Activated CD8-positive, alpha-beta memory T cell treated with anti-CD3 and anti-CD28 coated beads, Interleukin-2, amount 10 ng/mL, durations not matched to agents 7 days and 5 days (primary cell): ENCODE data around the gene GPD2. TPM values are rescaled to one million over a fixed set of nuclear protein-coding genes. Genes with fewer than 3 reads are reported as not detected.
A peak's percentile ranks its signal among the peaks of the same experiment; 100 is the strongest.

Experiments used
- ATAC-seq: fragments of 150-1000 bp; cut with Tn5 transposase; one replicate; pipeline ENCODE4 v1.10.0; 2021; ENCODE audit warnings: moderate library complexity
- CTCF ChIA-PET: fragments of 350-600 bp; sonication (Branson Sonifier 250); formaldehyde crosslinking; loops from one replicate; lab custom pipeline; 2021; ENCODE audit warnings: antibody characterized with exemption; lab: Charles Lee
- DNase-seq: peaks from one replicate; pipeline ENCODE4 v3.0.0-alpha.2; 2020
- H3K27ac Mint-ChIP-seq: one replicate; pipeline ENCODE4 v1.8.0; 2021; ENCODE audit warnings: mild to moderate bottlenecking, mixed read lengths
- H3K27me3 Mint-ChIP-seq: one replicate; pipeline ENCODE4 v1.8.0; 2021; ENCODE audit warnings: mixed read lengths
- H3K36me3 Mint-ChIP-seq: one replicate; pipeline ENCODE4 v1.8.0; 2021; ENCODE audit warnings: mild to moderate bottlenecking, mixed read lengths
- H3K4me1 Mint-ChIP-seq: one replicate; pipeline ENCODE4 v1.8.0; 2021; ENCODE audit warnings: mixed read lengths
- H3K4me3 Mint-ChIP-seq: one replicate; pipeline ENCODE4 v1.8.0; 2021; ENCODE audit warnings: mild to moderate bottlenecking, moderate library complexity, mixed read lengths
- H3K9me3 Mint-ChIP-seq: one replicate; pipeline ENCODE4 v1.8.0; 2022; ENCODE audit warnings: low read depth, mixed read lengths
- total RNA-seq, 2 experiments: library from RNA; stranded (reverse); gene quantifications; one replicate each; pipeline ENCODE4 v1.2.3, GENCODE V29; 2021

The GPD2 gene
- total RNA-seq, 2 experiments from 2014 or later: 23.6 to 26.1 TPM

DNA sequence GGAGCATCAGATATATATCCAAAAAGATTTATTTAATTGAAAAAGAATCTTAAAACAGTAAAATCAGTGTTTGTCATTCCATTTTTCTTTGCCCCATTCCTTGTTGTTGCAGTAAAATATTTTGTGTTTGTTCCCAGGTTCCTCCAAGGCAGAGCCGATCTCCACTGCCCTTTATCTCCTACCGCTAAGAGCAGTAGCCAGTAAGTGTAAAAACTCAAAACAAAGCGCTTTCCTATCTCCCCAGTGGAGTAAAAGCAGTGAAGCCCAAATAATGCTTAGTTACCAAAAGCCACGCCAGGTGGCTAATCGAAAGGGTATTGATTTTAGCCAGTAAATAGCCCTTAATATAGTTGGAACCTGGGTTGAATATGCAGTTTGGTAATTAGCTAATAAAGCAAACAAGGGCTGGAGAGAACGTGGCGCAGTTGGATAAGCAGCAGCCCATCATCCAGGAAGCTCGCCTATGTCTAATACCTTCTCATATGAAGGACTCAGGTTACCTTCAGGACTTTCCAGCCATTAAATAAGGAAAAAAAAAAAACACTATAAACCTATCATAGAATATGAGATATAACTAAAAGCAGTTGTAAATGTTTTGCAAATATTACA lies 12.4 kb upstream of the GPD2 start:
- CTCF ChIA-PET: no interaction called here
- no peak for DNase-seq
- H3K4me3 Mint-ChIP-seq: no peak overlapping the region
- H3K27me3 Mint-ChIP-seq: peaks cover 9% of the 10 kb centered on the region
- peaks cover 2% of the 10 kb centered on the region for H3K36me3 Mint-ChIP-seq
- H3K9me3 Mint-ChIP-seq: peaks cover 2% of the 10 kb centered on the region
- H3K4me1 Mint-ChIP-seq: no peaks in the 10 kb centered on the region
- H3K27ac Mint-ChIP-seq: no peak overlapping the region
- ATAC-seq: no peak

- Mint-ChIP-seq H3K36me3 (peaks cover 2% of the 10 kb centered on the region), H3K27ac (no peak overlapping the region), H3K4me3 (no peak overlapping the region), H3K4me1 (peaks cover 15% of the 10 kb centered on the region), H3K27me3 (peaks cover 9% of the 10 kb centered on the region), H3K9me3 (no peaks in the 10 kb centered on the region)
- CTCF ChIA-PET: no interaction called here
- no peak for DNase-seq
- no peak for ATAC-seq
Measured at GRCh38 chr2:156427074-156427473, 9.1 kb upstream of the GPD2 start.

GRCh38 chr2:156429211-156429610 lies 7.0 kb upstream of the GPD2 start:
- H3K27ac Mint-ChIP-seq: no peak overlapping the region
- H3K4me3 Mint-ChIP-seq: no peak overlapping the region
- CTCF ChIA-PET: interaction anchor here (1.2 kb wide), 1 partner anchor 21 kb away, joined by 3 read pairs; no protein-coding TSS in a partner anchor
- H3K27me3 Mint-ChIP-seq: peaks cover 5% of the 10 kb centered on the region
- ATAC-seq (no peak), DNase-seq (no peak)
- peaks cover 2% of the 10 kb centered on the region for H3K36me3 Mint-ChIP-seq
- H3K4me1 Mint-ChIP-seq: peaks cover 18% of the 10 kb centered on the region
- no peaks in the 10 kb centered on the region for H3K9me3 Mint-ChIP-seq

GRCh38 chr2:156430236-156430979 lies 5.8 kb upstream of the GPD2 start:
- DNase-seq: no peak
- CTCF ChIA-PET: interaction anchor here (0.7 to 1.7 kb wide), 3 partner anchors 11 to 57 kb away, joined by 3 to 5 read pairs (median 3); no protein-coding TSS in a partner anchor
- H3K9me3 Mint-ChIP-seq: no peaks in the 10 kb centered on the region
- peaks cover 2% of the 10 kb centered on the region for H3K36me3 Mint-ChIP-seq
- no peak overlapping the region for H3K4me3 Mint-ChIP-seq
- H3K27me3 Mint-ChIP-seq: peaks cover 3% of the 10 kb centered on the region
- peaks cover 18% of the 10 kb centered on the region for H3K4me1 Mint-ChIP-seq
- H3K27ac Mint-ChIP-seq: no peak overlapping the region
- no peak for ATAC-seq

- Mint-ChIP-seq H3K36me3 (peaks cover 2% of the 10 kb centered on the region), H3K9me3 (no peaks in the 10 kb centered on the region), H3K27me3 (peaks cover 3% of the 10 kb centered on the region), H3K27ac (no peak overlapping the region), H3K4me3 (no peak overlapping the region), H3K4me1 (peaks cover 18% of the 10 kb centered on the region)
- ATAC-seq (no peak), DNase-seq (no peak)
- CTCF ChIA-PET: interaction anchor here (0.8 to 1.7 kb wide), 2 partner anchors 11 to 57 kb away, joined by 3 to 5 read pairs; no protein-coding TSS in a partner anchor
Measured at GRCh38 chr2:156430980-156431358, 5.2 kb upstream of the GPD2 start.

- no peak for ATAC-seq
Measured at GRCh38 chr2:156434461-156435291, 1.5 kb upstream of the GPD2 start.

GRCh38 chr2:156435396-156435717 lies 822 bp upstream of the GPD2 start:
- CTCF ChIA-PET: interaction anchor here (1.0 kb wide), 1 partner anchor 101 kb away, joined by 6 read pairs; no protein-coding TSS in a partner anchor

More at GRCh38 chr2:156434461-156435291, 1.5 kb upstream of the GPD2 start:
- Mint-ChIP-seq H3K4me3 (peak overlapping the region; percentile 33), H3K27ac (no peak overlapping the region), H3K9me3 (no peaks in the 10 kb centered on the region), H3K36me3 (peaks cover 10% of the 10 kb centered on the region), H3K27me3 (no peaks in the 10 kb centered on the region), H3K4me1 (peaks cover 44% of the 10 kb centered on the region)
- CTCF ChIA-PET: no interaction called here
- DNase-seq: no peak

GRCh38 chr2:156436497-156437085 lies 412 bp downstream of the GPD2 start:
- Mint-ChIP-seq H3K4me1 (peaks cover 36% of the 10 kb centered on the region), H3K36me3 (peaks cover 23% of the 10 kb centered on the region), H3K4me3 (peak overlapping the region; percentile 89), H3K27ac (peak overlapping the region; percentile 88), H3K27me3 (no peaks in the 10 kb centered on the region), H3K9me3 (peaks cover 2% of the 10 kb centered on the region)
- peak; percentile 50 for DNase-seq
- CTCF ChIA-PET: interaction anchor here (0.7 to 2.3 kb wide), 4 partner anchors 8 to 227 kb away, joined by 3 to 5 read pairs (median 4); no protein-coding TSS in a partner anchor
- peak; percentile 32 for ATAC-seq

More at GRCh38 chr2:156435396-156435717, 822 bp upstream of the GPD2 start:
- DNase-seq (no peak), ATAC-seq (no peak)
- H3K36me3 Mint-ChIP-seq: peaks cover 15% of the 10 kb centered on the region
- H3K27ac Mint-ChIP-seq: no peak overlapping the region
- H3K9me3 Mint-ChIP-seq: peaks cover 2% of the 10 kb centered on the region
- H3K4me3 Mint-ChIP-seq: peak overlapping the region; percentile 89
- H3K4me1 Mint-ChIP-seq: peaks cover 46% of the 10 kb centered on the region
- no peaks in the 10 kb centered on the region for H3K27me3 Mint-ChIP-seq

- peak overlapping the region; percentile 26 for H3K27ac Mint-ChIP-seq
- peaks cover 2% of the 10 kb centered on the region for H3K9me3 Mint-ChIP-seq
- DNase-seq: no peak
- peaks cover 24% of the 10 kb centered on the region for H3K36me3 Mint-ChIP-seq
- H3K4me1 Mint-ChIP-seq: peaks cover 33% of the 10 kb centered on the region
- peak overlapping the region; percentile 89 for H3K4me3 Mint-ChIP-seq
- CTCF ChIA-PET: interaction anchor here (0.7 to 2.3 kb wide), 6 partner anchors 9 to 226 kb away, joined by 3 to 5 read pairs (median 4); no protein-coding TSS in a partner anchor
- no peak for ATAC-seq
- no peaks in the 10 kb centered on the region for H3K27me3 Mint-ChIP-seq
Measured at GRCh38 chr2:156437272-156437930, 1.2 kb downstream of the GPD2 start.

DNA sequence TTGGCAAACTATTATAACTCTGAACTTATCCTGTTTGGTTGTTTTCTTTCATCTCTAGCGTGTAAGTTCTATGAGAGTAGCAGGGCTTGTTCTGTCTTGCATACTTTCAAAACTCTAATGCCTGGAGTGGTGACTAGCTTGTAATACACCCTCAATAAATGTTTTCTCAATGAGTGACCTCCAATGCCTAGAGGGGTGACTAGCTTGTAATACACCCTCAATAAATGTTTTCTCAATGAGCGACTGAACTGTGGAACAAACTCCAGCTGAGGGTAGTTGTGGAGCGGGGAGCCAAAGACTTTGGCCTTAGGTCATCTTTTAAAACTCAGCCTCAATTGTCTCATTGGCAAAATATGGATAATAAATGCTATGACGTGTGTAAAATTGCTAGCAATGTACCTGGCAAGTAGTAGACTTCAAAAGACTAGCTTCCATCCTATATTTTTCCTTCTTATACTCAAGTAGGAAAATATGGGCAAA lies 1.8 kb downstream of the GPD2 start:
- Mint-ChIP-seq H3K36me3 (peaks cover 24% of the 10 kb centered on the region), H3K4me3 (peak overlapping the region; percentile 89), H3K27me3 (no peaks in the 10 kb centered on the region), H3K9me3 (peaks cover 2% of the 10 kb centered on the region), H3K4me1 (peaks cover 32% of the 10 kb centered on the region), H3K27ac (no peak overlapping the region)
- CTCF ChIA-PET: interaction anchor here (1.4 to 2.3 kb wide), 3 partner anchors 10 to 103 kb away, joined by 3 to 5 read pairs (median 4); no protein-coding TSS in a partner anchor
- ATAC-seq (no peak), DNase-seq (no peak)

GRCh38 chr2:156443089-156443488 lies 6.9 kb downstream of the GPD2 start:
- no peak overlapping the region for H3K27ac Mint-ChIP-seq
- H3K4me3 Mint-ChIP-seq: no peak overlapping the region

More at GRCh38 chr2:156443089-156443488, 6.9 kb downstream of the GPD2 start:
- Mint-ChIP-seq H3K4me1 (peaks cover 21% of the 10 kb centered on the region), H3K36me3 (peaks cover 29% of the 10 kb centered on the region), H3K27me3 (no peaks in the 10 kb centered on the region), H3K9me3 (peaks cover 2% of the 10 kb centered on the region)
- CTCF ChIA-PET: no interaction called here
- no peak for DNase-seq
- no peak for ATAC-seq
